ENCODE data around the gene CAMSAP3.

The CAMSAP3 gene

GRCh38 chr19:7612282-7613274 is 16.9 kb downstream of the CAMSAP3 start:
- DNase-seq, result no peak

GRCh38 chr19:7614859-7615741 is 19.4 kb downstream of the CAMSAP3 start:
- DNase-seq, result no peak

GRCh38 chr19:7617172-7617571 is 21.5 kb downstream of the CAMSAP3 start:
- DNase-seq, result no peak

- no peak for DNase-seq
Measured at GRCh38 chr19:7617735-7618134, 22.1 kb downstream of the CAMSAP3 start.

GRCh38 chr19:7618348-7618747 is 22.7 kb downstream of the CAMSAP3 start:
- no peak for DNase-seq

- no peak for DNase-seq
Measured at GRCh38 chr19:7618771-7619510, 23.3 kb downstream of the CAMSAP3 start.

GRCh38 chr19:7619671-7620441 is 24.2 kb downstream of the CAMSAP3 start:
- no peak for DNase-seq

GRCh38 chr19:7620442-7621412 is 25.1 kb downstream of the CAMSAP3 start:
- DNase-seq, result no peak

- no peak for DNase-seq
Measured at GRCh38 chr19:7622933-7623685, 27.4 kb downstream of the CAMSAP3 start.

GRCh38 chr19:7623725-7624603 is 28.3 kb downstream of the CAMSAP3 start:
- DNase-seq, result no peak

- no peak for DNase-seq
Measured at GRCh38 chr19:7624810-7625209, 29.1 kb downstream of the CAMSAP3 start.

GRCh38 chr19:7625763-7626372 is 30.2 kb downstream of the CAMSAP3 start:
- DNase-seq, result no peak

GRCh38 chr19:7627166-7627565 is 31.5 kb downstream of the CAMSAP3 start:
- DNase-seq, result no peak

- no peak for DNase-seq
Measured at GRCh38 chr19:7628589-7629311, 33.1 kb downstream of the CAMSAP3 start.

- peak; percentile 98 for DNase-seq
Measured at GRCh38 chr19:7629347-7630054, 33.8 kb downstream of the CAMSAP3 start, which contains the start of the genes PET100 and XAB2. TSS of gene PET100 (plus strand) at chr19:7629793. CDS start at chr19:7629834, 41 bp downstream. TSS of gene XAB2 (minus strand) at chr19:7629545. CDS start at chr19:7629527, 18 bp downstream.

- no peak for DNase-seq
Measured at GRCh38 chr19:7631577-7631976, 35.9 kb downstream of the CAMSAP3 start.
